ENCODE results near the gene SDF4.
A peak's percentile ranks its signal among the peaks of the same experiment; 100 is the strongest.

Gene SDF4

DNA sequence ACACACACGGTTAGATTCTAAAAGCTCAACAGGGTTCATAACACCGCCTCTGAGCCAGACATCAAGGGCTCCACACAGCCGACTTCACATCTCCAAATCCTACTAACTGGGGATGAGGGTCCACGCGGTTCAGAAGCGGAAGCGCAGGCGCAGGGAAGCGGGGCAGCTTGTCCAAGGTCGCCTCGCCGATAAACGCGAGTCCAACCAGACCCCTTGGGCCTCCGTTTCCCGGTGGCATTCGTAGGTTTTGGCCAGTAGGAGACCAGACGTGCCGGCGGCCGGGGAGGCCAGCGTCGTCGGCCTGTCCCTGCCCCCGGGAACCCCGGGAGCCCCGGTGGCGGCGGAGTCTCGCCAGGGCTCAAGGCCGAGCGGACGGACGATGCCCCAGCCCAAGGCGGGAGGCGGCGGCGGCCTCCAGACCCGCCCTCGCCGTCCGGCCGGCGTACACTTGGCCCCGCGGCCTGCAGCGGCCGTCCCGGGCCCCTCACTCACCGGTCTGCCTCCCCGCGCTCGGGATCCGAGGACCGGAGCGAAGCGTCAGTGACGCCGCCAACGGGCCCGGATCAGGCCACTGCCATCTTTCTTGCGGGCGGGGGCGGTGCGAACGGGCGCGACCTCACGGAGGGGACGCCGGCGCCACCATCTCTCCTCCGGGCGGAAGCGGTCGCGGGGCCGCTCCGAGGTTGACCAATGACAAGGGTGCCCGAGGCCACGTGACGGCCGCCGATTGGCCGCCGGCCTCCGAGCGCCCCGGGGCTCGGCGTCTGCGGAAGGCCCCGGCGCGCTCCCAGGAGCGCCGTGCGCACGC lies at the start of gene SDF4:
Gene SDF4 (minus strand): TSS at position 602 of the 808 bp plus-strand sequence. CDS start 3,229 bp downstream, outside the sequence.
- DNase-seq: peak; percentile 53 to 97 (median 93)

DNA sequence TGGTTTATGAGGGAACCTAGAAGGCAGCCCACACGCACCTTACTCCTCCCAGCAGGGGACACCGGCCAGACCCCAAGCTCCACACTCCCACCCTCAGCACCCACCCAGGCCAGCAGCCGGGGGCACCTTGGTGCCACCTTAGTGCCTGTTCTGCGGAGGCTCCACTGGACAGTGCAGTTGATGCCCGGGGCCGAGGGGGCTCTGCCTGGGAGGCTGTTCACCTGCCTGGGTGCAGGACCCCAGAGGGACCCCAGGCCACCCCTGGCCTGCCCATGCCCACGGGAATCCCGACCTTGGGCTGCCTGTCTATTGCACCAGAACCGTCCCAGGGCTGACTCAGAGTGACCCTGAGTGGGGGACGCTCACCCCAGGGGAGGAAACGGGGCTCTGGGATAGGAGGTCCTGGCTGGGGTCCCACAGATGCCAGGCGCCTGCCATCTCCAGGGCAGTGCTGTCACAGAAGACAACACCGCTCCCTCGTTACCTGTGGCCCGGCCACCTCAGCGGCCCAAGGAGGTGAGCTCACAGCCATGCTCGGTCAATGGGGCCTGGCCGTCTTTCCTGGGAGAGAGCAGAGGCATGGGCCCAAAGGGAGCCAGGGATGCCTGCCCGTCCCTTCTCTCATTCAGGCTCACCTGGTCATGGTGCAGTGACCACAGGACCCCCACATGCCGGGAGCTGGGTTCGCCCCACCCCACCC lies 49.1 kb upstream of the SDF4 start:
- no peak for DNase-seq

- DNase-seq: no peak
Measured at GRCh38 chr1:1279028-1279427, 47.2 kb upstream of the SDF4 start.

DNA sequence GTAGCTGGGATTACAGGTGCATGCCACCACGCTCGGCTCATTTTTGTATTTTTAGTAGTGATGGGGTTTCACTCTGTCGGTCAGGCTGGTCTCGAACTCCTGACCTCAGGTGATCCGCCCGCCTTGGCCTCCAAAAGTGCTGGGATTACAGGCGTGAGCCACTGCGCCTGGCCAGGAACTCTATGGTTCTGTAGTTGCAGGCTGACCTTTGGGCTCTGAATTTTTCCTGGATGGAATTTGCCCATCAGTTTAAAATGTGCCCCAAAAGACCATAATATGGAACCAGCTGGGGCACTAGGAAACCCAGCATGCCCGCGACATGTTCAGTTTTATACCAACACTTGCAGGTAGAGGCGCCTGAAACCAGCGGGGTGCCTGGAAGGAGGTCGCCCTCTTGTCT lies 46.8 kb upstream of the SDF4 start:
- DNase-seq: no peak

GRCh38 chr1:1275836-1276235 lies 44.0 kb upstream of the SDF4 start:
- no peak for DNase-seq

- DNase-seq: no peak
Measured at GRCh38 chr1:1274931-1275431, 43.2 kb upstream of the SDF4 start.

DNA sequence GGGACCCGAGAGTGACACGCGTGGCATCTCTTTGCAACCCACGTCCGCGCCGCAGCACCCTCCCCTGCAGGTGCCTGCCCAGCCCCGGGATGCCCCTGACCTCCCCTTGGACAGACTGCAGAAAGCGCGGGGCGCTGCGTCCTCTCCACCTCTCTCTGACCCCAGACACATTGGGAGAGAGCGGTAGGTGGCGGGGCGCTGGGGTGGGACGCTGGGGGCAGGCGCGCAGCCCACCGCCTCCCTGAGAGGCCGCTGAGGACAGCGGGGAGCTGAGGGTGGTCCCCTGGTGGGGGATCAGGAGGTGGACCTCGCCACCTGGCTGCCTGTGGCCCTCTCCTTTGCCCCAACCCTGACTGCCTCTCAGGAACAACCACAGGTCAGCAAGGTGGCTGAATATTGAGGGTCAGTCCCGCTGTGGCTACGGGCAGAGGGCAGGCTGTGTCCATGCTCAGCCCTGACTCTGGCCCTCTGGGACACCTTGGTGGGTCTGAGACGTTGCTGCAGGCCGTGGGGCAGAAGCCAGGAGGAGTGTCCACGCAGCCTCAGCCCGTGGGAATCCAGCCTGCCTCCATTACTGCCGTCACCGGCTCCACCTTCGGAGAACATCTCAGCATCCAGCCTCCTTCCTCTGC lies 42.6 kb upstream of the SDF4 start:
- peak in 2 of 58 donors; percentile 53 to 55 for DNase-seq

DNA sequence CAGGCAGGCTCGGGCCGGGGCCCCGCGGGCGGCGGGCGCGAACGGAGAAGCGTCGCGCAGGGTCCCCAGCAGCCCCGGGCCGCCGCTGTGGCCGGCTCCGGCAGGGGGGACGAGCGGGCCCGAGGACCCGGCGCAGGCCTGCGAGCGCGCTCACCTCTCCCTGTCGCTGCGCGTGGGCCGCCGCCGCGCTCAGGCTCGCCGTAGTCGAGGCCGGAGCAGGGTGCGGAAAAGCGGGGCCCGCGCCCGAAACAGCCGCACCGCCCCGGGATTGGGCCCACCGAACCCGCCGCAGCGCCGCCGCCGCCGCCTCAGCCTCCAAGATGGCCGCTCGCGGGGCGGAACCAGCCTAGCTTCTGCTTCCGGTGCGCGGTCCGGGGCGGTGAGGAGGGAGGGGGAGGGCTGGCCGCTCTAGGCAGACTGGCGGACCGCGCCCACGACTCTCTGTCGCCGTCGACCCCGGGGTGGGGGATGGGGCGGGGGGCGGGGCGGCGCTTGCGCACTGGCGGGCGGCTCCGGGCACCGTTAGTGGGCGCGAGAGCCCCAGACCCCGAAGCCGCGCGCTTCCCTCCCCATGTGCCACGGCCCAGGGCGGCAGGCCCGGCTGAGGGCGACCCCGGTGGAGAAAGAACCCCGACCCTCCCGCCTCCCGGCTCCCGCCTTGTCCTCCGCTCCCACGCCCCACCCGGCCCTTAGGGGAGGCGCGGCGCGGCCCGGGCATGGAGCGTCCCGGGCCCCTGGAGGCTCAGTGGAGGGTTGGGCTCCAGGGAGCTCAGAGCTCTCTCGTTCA lies 41.9 kb upstream of the SDF4 start, which contains the start of gene UBE2J2:
Gene UBE2J2 (minus strand): TSS at position 343 of the 787 bp plus-strand sequence. CDS start 5,862 bp downstream, outside the sequence.
- peak; percentile 50 to 95 (median 90) for DNase-seq

DNA sequence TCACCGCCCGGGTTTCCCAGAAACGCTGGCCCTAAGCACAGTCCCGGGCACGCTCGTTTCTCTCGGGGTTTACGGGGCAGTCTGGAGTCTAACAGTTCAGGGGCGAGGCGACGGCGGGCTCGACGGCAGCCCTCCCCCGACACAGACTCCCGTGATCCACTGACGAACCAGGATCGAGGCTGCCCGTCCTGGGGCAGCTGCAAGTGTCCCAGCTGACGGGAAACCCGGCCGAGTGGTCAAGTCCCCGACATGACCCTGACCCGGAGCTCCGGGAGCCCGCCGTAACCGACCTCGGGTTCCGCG lies 41.4 kb upstream of the SDF4 start:
- DNase-seq: no peak

DNA sequence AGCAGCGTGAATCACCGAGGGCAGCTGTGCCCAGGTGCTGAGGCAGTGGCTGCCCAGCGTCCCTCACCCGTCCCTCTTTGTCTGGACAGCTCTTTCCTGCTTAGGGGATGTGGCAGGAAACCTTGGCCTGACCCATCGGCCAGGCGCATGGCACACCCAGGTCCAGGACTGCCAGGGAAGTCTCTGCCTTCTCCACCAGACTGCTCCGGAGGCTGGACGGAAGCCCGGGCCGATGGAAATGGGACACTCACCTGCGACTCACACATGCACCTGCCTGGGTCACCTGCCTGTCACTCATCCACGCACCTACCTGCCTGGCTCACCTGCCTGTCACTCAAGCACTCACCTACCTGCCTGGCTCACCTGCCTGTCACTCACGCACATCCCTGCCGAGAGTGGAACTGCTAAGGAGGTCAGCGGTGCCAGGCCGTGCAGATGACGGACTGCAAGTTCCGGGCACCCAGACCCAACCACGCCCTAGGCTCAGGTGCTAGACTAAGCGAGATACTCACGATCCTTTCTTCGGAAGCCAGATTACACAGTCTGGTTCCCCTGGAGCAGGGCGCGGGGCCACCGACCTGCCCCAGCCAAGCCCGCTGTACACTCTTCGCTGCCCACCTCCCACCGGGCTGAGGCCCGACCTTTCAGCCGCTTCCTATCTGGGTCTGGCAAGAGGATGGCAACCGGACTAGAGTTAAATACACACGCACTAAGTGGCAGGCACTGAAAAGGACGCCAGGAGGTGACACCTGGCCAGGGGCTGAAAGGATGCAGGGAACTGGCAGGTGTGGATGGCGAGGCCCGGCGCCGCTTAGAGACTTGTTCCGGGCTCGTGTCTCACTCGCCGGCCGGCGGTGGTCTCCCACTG lies 40.8 kb upstream of the SDF4 start:
- no peak for DNase-seq

DNA sequence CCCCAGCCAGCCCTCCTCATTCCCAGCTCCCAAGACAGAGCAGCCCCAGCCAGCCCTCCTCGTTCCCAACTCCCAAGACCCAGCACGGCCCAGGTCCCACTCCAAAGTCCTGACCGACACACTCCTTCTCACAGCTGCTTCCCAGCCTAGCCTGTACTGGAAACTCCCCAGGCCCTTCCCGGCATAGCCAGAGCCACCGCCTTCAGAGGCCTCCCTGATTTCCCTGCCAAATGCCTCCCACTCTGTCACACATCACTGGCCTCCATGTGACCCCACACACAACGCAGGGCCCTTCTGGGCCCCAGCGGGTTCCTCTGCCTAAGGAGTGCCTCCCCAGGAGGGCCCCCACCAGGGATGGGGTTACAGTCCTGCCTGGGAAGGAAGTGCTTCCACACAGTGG lies 39.0 kb upstream of the SDF4 start:
- DNase-seq: no peak

GRCh38 chr1:1268284-1268682 lies 36.5 kb upstream of the SDF4 start:
- no peak for DNase-seq

DNA sequence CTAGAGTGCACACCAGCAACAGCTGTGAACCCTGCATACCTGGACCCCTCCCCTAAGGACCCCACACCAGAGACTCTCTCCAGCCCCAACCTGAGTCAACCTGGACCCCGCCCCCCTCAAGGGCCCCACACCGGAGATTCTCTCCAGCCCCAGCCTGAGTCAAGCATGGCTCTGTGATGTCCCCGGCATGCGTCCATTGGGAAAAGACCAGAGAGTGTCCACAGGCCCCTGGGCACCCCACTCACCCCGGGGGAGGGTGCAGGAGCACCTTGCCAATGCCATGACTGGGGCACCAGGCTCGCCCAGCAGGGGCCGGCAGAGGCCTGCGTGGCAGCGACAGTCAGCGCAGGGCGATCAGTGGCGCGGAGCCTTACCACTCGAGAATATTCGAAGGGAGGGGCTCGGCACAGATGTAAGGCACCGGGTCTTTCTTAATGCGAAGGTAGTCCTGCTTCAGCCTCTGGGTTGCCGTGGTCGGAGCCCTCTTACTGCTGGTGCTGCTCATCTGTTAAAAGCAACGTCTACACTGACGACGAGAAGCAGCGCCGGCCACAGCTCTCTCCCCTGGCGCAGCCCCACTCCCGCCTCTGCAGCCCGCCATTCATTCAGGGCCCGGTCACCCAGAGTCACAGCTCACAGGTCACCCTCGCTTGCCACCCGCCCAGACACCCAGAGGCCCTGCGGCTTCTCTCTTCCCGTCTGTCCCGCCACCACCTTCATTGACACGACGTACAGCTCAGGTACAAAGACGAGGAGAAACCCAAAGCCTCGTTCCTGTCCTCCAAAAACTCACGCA lies 35.9 kb upstream of the SDF4 start:
- DNase-seq: no peak

DNA sequence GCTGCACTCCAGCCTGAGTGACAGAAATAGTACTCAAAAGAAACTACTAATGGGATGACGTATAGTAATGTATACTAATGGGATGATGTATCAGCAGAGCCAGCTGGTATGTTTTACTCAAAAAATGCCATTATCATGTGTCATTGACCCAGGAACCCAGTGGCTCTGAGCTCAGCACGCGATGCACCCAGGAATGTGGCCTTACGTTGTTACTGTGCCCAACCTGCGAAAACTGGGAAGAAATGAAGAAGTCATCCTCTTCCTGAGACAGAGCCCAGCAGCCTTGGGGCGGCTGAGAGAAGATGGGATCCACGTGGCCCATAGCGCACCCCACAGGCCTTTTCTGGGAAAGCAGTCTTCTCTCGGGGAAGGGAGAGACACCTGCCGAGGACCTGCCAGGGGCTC lies 33.1 kb upstream of the SDF4 start:
- DNase-seq: no peak

GRCh38 chr1:1264026-1264425 lies 32.2 kb upstream of the SDF4 start:
- DNase-seq: no peak

GRCh38 chr1:1262758-1263157 lies 31.0 kb upstream of the SDF4 start:
- DNase-seq: no peak

- no peak for DNase-seq
Measured at GRCh38 chr1:1262071-1262470, 30.3 kb upstream of the SDF4 start.

- DNase-seq: no peak
Measured at GRCh38 chr1:1260843-1261560, 29.2 kb upstream of the SDF4 start.
